GM23338 (cell line): Measurements from ENCODE around the gene SPSB4.

ENCODE experiments used
- EZH2 ChIP-seq: fragments of 200-600 bp; sonication (generic); IDR thresholded peaks from one replicate; pipeline ENCODE4 v1.8.0; 2017; ENCODE audit warnings: antibody characterized with exemption, mild to moderate bottlenecking, low read depth; ENCODE audit not compliant: unreplicated experiment
- POLR2AphosphoS5 ChIP-seq: IDR thresholded peaks from 2 replicates; pipeline ENCODE4 v1.6.1; 2016; ENCODE audit warnings: antibody characterized with exemption, low read depth
- ZNF114 ChIP-seq: fragments of 250-450 bp; sonication (Bioruptor Pico); IDR thresholded peaks from 2 replicates; pipeline ENCODE4 v1.5.0; 2020; ENCODE audit warnings: mild to moderate bottlenecking, moderate library complexity

GRCh38 chr3:141065841-141066805 lies 15.0 kb downstream of the SPSB4 start:
- no peak for TF ChIP-seq POLR2AphosphoS5
- TF ChIP-seq ZNF114 = no peak
- no peak for TF ChIP-seq EZH2
